Measurements from ENCODE around the gene STK10. TPM values are rescaled to one million over a fixed set of nuclear protein-coding genes. Genes with fewer than 3 reads are reported as not detected.

The STK10 gene
- total RNA-seq, 1 experiment from 2014 or later = 18.5 TPM

DNA sequence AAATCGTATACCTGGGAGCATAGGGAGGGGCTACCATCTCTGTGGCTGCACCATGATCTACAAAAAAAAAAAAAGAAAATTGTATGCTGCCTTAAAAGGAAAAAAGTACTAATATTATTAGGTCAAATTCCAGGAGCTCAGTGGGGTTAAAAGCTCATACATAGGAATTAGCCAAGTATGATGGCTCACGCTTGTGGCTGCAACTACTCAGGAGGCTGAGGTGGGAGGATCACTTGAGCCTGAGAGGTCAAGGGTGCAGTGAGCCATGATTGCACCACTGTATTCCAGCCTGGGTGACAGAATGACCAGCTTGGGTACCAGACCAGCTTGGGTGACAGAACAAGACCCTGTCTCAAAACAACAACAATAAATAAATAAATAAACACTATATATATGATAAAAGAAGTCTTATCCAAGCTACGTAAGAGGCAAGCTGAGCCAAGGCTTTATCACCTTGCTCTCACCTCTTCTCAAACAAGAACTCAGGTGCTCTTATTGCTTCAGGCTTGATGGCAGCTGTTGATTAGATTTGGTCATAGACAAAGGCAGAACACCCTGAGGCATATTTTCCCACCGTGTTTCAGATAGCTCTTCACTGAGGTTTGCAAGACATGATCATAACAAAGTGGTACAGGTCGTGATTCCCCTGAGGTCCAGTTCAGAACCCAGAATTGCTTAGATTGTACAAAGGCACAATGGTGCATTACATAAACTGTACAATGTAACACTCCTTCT is 178.3 kb downstream of the STK10 start:
- DNase-seq (ENCODE audit: low read depth) = no peak

DNA sequence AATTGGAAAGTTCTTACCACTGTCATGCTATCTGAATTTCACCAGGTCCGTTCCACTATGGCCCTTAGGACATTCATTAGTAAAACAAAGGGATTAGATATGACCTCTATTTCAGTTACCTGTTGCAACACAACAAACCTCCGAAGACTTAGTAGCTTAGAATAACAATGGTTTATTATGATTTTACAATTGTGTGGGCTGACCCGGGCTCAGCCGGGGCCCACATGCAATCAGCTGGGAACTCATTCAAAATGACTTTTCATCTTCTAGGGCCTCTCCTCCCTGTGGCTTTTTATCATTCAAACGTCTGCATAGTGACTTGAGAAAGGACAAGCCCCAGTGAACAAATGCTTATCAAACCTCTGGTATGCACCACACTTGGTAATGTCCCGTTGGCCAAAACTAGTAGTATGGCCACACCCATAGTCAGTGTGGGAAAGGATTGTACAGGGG is 179.3 kb downstream of the STK10 start:
- DNase-seq (ENCODE audit: low read depth) = peak; percentile 32

DNA sequence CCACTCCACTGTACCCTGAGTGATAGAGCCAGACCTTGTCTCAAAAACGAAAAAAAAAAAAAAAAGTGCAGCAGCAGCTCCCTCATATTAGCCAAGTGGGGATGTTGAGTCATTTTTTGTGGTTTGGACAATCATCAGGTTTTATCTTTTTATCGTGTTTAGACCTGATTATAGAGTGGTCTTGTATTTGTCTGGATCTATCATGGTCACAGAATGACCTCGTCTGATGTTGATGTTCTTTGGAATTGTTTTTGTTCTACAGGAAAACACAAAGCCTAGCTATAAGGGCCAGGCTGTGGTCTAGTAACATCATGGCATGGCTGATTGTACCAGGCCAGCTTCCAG is 179.9 kb downstream of the STK10 start:
- DNase-seq (ENCODE audit: low read depth) = peak; percentile 65

DNA sequence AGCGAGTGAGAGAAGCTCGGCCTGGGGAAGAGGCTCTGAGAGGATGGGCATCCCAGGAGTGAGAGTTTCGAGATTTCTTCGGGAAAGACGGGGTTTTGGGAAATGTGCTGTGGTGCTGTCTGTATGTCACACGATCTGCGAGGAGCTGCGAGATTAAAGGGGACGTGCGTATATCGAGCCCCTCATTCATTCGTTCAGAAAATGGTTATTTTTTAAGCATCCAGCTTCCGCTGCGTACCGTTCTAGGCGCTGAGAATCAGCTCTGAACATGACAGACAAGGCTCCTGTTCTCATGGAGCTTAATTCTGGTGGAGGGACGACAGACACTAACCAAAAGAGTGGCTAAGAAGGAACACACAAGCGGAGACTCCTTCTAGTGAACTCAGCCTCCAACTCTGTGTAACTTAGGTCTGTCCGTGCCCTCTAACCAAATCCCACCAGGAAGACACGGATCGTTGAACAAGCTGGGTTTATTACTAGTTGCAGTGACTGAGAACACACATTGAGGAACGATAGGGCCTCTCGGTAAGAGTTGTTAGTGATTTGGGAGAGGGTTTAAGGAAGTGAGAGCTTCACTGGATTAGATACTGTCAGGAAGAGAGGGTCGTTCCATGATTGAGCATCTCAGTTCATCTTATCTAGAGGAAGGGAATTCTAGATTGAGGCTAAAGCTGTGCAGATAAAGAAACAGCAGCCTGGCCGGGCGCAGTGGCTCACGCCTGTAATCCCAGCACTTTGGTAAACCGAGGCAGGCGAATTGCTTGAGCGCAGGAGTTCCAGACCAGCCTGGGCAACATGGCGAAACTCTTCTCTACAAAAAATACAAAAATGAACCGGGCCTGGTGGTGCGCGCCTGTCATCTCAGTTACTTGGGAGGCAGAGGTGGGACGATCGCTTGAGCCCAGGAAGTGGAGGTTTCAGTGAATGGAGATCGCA is 180.6 kb downstream of the STK10 start:
- peak; percentile 32 for DNase-seq (ENCODE audit: low read depth)

DNA sequence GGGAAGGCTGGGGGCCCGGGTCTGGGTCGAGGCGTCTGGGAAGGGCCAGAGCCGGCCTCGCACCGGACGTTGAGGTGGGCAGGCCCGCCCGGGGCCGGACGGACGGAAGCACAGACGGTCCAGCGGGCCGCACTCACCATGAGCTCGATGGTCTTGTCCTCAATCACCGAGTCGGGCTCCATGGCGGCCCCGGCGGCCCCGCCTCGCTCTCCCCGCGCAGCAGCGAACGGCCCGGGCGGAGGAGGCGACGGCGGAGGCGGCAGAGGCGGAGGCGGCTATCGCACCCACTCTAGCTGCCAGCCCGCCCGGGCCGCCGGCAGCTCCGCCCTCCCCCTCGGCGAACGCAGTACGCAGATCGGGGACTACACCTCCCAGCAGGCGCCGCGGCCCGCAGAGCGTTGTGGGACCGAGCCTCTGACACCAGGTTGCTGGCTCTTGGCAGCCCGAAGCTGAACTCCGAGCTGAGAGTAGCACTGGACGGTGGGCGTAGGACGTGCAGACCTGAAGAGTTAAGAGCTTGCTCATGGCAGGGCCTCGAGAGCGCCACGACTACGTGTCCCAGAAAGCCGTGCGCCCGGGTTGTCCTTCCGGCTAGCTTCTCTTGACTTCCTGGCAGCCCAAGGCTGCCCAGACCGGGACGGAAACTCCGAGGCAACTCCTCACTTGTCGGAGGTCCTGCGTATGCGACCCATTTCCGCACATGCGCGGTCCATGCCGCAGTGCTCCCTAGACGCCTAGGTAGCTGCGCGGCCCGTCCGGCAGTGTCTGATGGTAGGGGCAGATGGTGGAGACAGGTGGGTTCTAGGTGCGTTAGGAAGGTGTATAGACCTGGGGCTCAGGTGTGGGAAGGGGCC is 181.5 kb downstream of the STK10 start, which contains the start of gene FBXW11:
FBXW11 (minus strand) TSS at position 318 of the 854 bp plus-strand sequence; CDS start at position 182, 136 bp downstream.
- peak; percentile 99 for DNase-seq (ENCODE audit: low read depth)

DNA sequence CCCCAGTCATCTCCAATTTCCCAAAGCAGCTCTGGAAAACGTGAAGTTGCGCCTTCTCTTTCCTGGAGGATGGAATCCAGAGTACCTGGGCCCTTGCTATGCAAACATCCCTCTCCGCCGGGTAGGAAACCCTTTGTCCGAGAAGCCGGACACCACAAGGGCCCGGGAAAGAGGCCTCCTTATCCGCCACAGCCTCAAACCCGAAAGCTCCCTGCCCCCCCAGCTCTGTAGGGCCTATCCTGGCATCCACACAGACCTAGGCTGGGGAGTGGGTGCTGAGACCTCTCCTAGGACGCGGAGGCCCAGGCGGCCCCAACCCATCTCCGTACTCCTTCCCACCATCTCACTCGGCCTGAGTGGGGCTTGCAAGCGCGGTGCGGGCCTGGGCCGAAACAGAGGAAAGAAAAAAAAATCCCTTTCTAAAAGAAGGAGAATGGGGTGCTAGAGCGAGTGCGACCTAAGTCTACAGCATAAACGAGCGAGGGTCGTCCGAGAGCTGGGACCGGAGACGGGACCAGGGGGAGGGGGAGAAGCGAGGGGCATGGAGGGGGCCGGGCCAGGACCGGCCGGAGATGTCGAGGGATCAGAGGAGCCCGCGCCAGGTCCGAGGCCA is 182.2 kb downstream of the STK10 start:
- peak; percentile 32 for DNase-seq (ENCODE audit: low read depth)

DNA sequence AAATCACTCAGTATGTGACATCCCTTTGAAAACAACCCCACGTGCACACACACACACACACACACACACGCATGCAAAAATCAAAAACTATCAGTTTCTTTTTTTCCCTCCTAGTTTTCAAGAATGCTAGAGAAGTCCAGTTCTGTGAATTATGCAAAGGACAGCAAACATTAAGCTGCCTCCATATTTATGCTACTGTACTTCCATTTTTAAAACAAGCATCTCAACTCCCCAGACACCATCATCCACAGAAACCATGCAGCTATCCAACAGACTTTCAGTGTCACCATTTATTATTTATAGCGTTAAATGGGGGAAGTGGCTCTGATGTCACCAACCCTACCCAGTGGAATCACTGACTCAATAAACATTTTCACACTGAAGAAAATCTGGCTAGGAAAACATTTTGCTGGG is 183.2 kb downstream of the STK10 start:
- no peak for DNase-seq (ENCODE audit: low read depth)

DNA sequence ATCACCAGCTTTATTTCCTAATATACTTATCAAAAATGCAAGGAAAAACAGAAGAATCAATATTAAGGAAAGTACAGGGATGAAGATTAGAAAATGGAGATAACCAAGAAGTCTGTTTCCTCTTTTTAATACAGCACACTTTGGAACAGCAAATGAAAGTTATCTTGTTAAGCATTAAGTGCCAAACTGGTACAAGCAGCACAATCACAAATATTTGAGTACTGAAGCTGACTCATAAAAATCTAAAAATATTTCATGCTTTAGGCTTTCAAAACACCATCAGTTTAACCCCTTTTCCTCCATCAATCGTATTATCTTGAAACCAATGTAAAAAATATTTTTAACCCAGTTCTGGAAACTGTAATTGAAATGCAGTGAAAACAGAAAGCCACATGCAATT is 184.3 kb downstream of the STK10 start:
- DNase-seq (ENCODE audit: low read depth) = no peak

DNA sequence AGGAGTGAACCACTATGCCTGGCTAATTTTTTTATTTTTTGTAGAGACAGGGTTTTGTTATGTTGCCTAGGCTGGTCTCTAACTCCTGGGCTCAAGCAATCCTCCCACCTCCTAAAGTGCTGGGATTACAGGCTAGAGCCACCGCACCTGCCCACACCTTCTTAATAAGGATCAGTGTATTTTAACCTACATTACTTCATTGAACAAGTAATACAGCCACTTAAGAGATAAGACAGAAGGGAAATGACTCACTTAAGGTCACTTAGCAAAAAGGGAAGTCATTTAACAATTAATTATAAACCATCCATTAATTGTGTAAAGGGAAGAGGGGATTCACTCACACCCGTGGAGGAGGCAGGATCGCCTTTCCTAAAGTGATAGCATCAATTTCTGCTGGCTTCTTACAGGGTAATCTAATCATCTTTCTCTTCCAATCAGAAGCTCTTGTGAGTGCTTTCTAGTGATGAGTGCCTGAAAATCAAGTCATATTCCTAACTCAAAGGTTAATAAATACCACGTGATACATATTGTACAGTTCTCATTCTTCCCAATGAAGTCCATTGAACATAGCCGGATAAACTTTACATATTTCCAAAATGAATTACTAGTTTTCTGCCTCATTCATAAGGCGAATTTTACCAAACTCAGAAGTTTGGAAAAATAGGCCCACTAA is 185.0 kb downstream of the STK10 start:
- DNase-seq (ENCODE audit: low read depth) = no peak

DNA sequence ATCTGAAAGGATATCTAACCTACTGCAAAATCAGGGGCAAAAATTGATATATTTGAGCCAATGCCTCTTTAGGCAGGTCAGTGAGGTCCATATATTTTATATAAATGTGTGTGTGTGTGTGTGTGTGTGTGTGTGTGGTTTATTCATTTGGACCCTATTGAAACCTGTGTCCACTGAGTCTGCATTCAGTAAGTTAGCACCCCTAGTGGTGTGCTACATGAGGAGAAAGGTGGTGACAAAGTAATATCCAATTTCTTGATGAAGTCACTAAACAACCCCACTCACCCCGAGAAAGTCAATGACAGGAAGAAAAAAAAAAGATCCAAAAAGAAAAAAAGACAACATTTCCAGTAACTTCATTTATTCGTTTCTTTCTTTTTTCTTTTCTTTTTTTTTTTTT is 185.7 kb downstream of the STK10 start:
- DNase-seq (ENCODE audit: low read depth) = no peak

DNA sequence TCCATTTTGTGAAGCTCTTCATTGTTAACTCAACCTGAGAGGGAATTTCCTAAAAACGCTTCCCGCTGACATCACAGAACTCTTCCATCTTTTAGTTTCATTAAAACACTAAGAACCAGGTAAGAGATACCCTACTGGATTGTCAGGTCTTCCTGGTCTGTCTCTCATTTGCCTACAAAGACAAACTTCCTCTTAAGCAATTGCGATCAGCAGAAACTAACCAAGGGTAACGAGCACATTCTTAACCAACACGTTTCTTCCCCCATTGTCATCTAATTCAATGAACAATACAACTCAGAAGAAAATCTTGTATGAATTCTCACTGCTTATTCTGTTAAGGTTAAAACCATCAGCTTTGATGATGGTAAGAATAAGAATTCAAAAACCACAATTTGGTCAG is 188.1 kb downstream of the STK10 start:
- DNase-seq (ENCODE audit: low read depth) = no peak

DNA sequence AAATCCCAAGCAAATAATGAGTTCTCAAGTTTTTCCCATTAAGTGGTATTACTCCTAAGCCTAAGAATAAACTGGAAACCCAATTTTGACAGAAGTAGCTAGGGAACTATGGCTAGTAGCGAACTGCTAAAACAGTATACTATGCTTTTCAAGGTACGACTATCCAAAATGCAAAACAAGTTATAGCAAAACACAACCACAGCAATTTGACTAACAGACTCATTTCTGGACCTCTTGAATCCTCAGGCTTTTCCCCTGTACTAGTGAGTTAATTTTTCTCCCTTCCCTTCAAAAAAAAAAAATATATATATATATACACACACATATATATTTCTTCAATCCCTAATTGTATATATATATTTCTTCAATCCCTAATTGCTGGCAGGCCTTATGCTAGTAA is 188.9 kb downstream of the STK10 start:
- DNase-seq (ENCODE audit: low read depth) = no peak

DNA sequence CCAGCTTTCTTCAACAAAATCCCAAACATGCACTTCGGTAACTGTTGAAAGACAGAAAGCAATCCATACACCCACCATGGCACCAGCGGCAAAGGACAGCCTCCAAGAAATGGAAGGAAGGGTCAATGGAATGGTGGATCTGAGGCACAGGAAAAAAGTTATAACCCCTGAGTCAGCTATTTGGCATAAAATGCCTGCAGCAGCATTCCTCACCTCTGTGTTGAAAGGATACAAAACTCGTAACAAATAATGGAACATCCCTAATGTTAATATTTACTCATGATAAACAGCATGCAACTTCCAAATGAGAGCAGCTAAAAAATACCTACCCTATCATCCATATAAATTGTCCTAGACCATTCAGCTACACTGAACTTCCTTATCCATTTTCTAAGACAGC is 191.0 kb downstream of the STK10 start:
- no peak for DNase-seq (ENCODE audit: low read depth)

DNA sequence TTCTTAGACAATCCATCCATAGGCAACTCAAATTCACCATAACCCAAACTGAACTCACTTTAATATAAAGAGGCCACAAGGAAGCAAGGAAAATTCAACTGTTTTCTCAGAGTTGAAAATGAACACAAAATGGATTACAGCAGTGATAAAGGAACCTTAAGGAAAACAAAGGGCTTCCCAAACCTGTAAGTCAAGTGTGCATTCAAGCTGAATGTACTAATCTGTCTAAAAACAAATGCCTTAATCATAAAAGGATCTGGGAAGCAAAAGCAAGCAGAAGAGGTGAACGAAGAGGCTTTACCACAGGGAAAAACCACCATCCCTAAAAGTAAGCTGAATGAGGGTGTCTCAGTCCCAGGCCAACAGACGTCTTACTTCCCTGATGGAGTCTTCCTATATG is 195.2 kb downstream of the STK10 start:
- DNase-seq (ENCODE audit: low read depth) = no peak

DNA sequence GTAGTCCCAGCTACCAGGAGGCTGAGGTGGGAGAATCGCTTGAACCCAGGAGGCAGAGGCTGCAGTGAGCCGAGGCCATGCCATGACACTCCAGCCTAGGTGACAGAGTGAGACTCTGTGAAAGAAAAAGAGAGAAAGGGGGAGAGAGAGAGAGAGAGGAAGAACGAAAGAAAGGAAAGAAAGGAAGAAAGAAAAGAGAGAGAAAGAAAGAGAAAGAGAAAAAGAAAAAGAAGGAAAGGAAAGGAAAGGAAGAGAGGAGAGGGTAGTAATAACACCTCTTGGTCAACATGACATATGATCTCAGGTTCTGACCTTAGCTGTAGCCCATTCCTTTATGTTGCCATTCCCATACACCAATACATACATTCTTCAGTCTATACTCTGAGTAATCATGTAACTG is 195.7 kb downstream of the STK10 start:
- DNase-seq (ENCODE audit: low read depth) = no peak

Other genes starting within 250 kb of the STK10 start
- 63.1 and 75.2 TPM in 2 replicates for gene FBXW11, start 181.6 kb downstream of the STK10 start, total RNA-seq (2014; rRNA removed; shearing (Covaris generic))
- not detected in 2 replicates for gene EFCAB9, start 5.9 kb upstream of the STK10 start, total RNA-seq (2014; rRNA removed; shearing (Covaris generic))
- gene UBTD2, start 95.5 kb upstream of the STK10 start, total RNA-seq (2014; rRNA removed; shearing (Covaris generic)) = 31.6 and 32.6 TPM in 2 replicates

Measured in Daoy (cell line).